Measurements from ENCODE around the gene ZNF789.

ZNF789 gene

DNA sequence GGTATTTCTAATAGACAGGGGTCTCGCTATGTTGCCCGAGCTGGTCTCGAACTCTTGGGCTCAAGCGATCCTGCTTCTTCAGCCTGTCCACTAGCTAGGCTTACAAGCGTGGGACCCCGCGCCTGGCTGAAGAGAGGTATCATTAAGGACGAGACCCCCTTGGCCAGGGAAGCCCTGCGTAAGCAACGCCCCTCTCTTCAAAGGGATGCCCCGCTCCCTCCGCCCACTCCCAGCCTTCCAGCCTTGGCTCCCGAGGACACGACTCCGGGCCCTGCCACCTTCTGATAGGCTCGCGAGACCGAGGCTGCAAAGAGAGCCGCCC lies 31.6 kb downstream of the ZNF789 start:
- DNase-seq (ENCODE audit: low spot score) (peak; percentile 100), FAIRE-seq (no peak)

DNA sequence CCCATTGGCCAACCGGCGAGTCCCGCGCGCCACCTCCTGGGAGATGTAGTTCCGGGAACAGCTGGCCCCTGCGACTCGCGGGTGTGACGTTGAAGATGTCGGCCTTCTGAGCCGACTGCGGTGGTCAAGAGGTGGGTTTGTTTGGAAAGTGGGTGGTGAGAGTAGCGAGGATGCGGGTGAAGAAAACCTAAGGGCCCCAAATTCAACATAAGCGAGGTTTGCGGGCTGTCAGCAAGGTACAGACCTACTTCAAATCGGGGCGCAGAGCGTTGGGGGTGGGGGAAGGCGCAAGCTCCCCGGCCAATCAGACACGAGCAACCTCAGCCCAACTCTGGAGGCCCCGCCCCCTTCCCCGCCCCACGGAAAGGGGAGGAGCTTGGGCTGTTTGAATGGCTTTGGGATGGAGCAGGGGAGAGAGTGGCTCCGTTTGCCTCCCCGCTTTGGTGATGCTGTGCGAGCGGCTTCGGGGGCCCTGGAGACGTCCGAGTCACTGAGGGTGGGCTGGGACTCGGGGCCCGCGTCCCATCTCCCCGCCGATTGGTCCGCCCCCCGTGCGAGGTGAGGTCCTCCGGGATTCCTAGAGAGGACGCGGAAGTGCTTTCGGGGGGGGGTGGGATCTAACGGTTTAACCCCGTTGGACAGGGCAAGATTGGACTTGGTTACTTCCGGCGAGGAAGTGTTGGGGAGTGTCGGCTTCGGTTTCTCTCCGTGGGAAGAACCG lies 32.1 kb downstream of the ZNF789 start, which contains the start of gene ZKSCAN5:
ZKSCAN5 (plus strand) TSS at position 60 of the 721 bp plus-strand sequence. CDS start 1,383 bp downstream, outside the sequence.
- peak; percentile 61 for FAIRE-seq
- DNase-seq (ENCODE audit: low spot score): peak; percentile 98

DNA sequence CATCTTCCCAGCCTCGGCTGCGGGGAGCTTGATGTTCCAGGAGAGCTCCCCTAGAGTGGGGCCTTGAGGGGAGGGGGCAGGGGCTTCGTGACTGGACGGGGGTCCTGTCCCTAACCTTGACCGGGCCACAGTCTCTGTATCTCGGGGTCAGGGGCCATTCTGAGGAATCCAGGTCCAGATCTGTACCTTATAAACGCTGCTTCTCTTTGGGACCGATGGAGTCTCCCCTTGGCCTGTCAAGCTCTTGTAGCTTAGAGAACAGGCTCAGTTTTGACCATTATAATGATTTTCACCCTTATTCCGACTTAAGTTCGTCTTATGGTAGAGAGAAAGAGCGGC lies 32.6 kb downstream of the ZNF789 start:
- no peak for DNase-seq (ENCODE audit: low spot score)
- FAIRE-seq: no peak

DNA sequence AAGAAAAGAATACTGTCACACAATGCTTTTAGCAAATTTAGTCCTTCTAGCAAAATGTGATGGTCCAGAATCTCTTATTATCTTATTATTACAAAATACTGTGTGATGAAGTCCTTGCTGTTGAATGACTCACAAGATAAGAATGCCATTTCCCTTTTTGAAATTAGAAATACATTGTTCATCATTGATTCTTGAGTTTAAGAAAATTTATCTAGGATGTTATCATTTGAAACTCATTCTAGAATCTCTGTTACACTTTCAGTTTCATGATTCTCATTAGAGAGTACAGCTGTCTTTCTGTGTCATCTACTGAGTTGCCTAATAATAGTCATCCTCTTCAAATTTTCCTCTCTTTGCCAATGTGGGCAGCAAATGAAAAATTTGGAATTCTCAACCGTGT lies 41.4 kb downstream of the ZNF789 start:
- DNase-seq (ENCODE audit: low spot score) (no peak), FAIRE-seq (no peak)

DNA sequence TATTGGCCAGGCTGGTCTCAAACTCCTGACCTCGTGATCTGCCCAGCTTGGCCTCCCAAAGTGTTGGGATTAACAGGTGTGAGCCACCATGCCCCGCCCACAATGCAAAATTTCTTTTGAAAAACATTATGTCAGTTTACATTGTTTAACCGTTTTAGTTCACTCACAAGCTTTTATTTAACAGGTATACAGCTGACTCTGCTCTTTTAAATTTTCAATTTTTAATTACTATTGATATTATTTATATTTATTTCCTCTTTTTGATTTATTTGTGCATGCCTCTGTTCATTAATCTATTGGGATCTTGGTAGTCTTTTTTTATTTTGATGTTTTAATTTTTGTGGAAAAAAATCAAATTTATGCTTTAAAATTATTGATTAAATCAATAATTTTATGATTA lies 48.7 kb downstream of the ZNF789 start:
- DNase-seq (ENCODE audit: low spot score): no peak
- no peak for FAIRE-seq

DNA sequence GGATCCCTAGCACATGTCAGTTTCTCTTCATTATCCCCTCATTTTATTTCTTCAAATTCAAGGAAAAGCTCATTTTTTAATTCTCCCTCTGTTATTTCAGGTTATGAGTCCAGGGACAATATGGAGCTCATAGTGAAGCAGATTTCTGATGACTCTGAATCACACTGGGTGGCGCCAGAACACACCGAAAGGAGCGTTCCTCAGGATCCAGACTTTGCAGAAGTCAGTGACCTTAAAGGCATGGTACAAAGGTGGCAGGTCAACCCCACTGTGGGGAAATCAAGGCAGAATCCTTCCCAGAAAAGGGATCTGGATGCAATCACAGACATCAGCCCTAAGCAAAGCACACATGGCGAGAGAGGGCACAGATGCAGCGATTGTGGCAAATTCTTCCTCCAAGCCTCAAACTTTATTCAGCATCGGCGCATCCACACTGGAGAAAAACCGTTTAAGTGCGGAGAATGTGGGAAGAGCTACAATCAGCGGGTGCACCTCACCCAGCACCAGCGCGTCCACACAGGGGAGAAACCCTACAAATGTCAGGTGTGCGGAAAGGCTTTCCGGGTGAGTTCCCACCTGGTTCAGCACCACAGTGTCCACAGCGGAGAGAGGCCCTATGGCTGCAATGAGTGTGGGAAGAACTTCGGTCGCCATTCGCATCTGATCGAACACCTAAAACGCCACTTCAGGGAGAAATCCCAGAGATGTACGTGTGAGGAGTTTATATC lies 53.2 kb downstream of the ZNF789 start:
- FAIRE-seq: no peak
- no peak for DNase-seq (ENCODE audit: low spot score)

DNA sequence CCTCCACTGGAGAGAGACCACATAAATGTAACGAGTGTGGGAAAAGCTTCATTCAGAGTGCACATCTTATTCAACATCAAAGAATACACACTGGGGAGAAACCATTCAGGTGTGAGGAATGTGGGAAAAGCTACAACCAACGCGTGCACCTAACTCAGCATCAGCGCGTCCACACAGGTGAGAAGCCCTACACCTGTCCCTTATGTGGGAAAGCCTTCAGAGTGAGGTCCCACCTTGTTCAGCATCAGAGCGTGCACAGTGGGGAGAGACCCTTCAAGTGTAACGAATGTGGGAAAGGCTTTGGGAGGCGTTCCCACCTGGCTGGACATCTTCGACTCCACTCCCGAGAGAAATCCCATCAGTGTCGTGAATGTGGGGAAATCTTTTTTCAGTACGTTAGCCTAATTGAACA lies 58.7 kb downstream of the ZNF789 start:
- no peak for FAIRE-seq
- DNase-seq (ENCODE audit: low spot score): no peak

DNA sequence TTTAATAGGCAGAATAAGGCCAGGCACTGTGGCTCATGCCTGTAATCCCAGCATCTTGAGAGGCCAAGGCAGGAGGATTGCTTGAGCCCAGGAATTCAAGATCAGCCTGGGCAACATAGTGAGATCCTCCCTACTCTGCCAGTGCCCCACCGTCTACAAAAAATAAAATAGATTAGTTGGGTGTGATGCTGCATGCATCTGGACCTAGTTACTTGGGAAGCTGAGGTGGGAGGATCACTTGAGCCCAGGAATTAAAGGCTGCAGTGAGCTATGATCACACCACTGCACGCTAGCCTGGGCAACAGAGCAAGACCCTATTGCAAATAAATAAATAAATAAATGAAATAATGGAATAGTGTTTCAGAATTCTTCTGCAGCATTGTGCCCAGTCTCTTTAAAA lies 63.0 kb downstream of the ZNF789 start:
- FAIRE-seq (no peak), DNase-seq (ENCODE audit: low spot score) (no peak)

Data from urothelium cell line (cell line).